ENCODE data around the gene DYNLL2. TPM values are rescaled to one million over a fixed set of nuclear protein-coding genes. Genes with fewer than 3 reads are reported as not detected.
"Not testable (repeated sequence)": the region's sequence is repeated elsewhere in the genome, so short reads cannot be mapped to it uniquely, and the experiment has no call there.

DYNLL2 gene
- total RNA-seq, 4 donors from 2014 or later: 35.6 to 51.0 (median 41.2) TPM

GRCh38 chr17:58092797-58093385 is 9.7 kb downstream of the DYNLL2 start:
- WGBS, 2 donors: 70 to 81% methylated on average over 7 of the region's 7 CpGs
- peaks cover 41 to 49% of the 10 kb centered on the region in 2 donors for H3K36me3 ChIP-seq
- no peaks in the 10 kb centered on the region for H3K9me3 ChIP-seq
- no peak overlapping the region for H3K27ac ChIP-seq
- no peak for DNase-seq
- H3K4me3 ChIP-seq (replicated peaks in 1 of 3): no peak overlapping the region
- no peaks in the 10 kb centered on the region for H3K4me1 ChIP-seq
- intact Hi-C loops (cut with DNase I): no loop called here
- TF ChIP-seq POLR2A (IDR thresholded peaks at IDR 0.05): no peak
- TF ChIP-seq CTCF (IDR thresholded peaks at IDR 0.05): no peak
- H3K27me3 ChIP-seq: no peaks in the 10 kb centered on the region

- no peak for DNase-seq
- H3K4me1 ChIP-seq: no peaks in the 10 kb centered on the region
- no peaks in the 10 kb centered on the region for H3K9me3 ChIP-seq
- 88 to 89% methylated on average over 4 of the region's 4 CpGs for WGBS, 2 donors
- no peak for TF ChIP-seq POLR2A (IDR thresholded peaks at IDR 0.05)
- no peak for TF ChIP-seq CTCF (IDR thresholded peaks at IDR 0.05)
- no peak overlapping the region for H3K27ac ChIP-seq
- H3K27me3 ChIP-seq: no peaks in the 10 kb centered on the region
- intact Hi-C loops (cut with DNase I): no loop called here
- no peak overlapping the region for H3K4me3 ChIP-seq (replicated peaks in 1 of 3)
- H3K36me3 ChIP-seq: peaks cover 32 to 41% of the 10 kb centered on the region in 2 donors
Observed at GRCh38 chr17:58094118-58094517, 10.9 kb downstream of the DYNLL2 start.

GRCh38 chr17:58096892-58097291 is 13.7 kb downstream of the DYNLL2 start:
- TF ChIP-seq CTCF (IDR thresholded peaks at IDR 0.05) (no peak), POLR2A (IDR thresholded peaks at IDR 0.05) (no peak)
- Histone ChIP-seq H3K27ac (no peak overlapping the region), H3K36me3 (peaks cover 7 to 15% of the 10 kb centered on the region in 2 donors), H3K27me3 (no peaks in the 10 kb centered on the region), H3K4me3 (replicated peaks in 1 of 3) (no peak overlapping the region), H3K4me1 (no peaks in the 10 kb centered on the region), H3K9me3 (no peaks in the 10 kb centered on the region)
- no peak for DNase-seq
- intact Hi-C loops (cut with DNase I): no loop called here
- 77 to 80% methylated on average over 4 of the region's 4 CpGs for WGBS, 2 donors

GRCh38 chr17:58097384-58098088 is 14.3 kb downstream of the DYNLL2 start:
- DNase-seq: no peak
- no peak for TF ChIP-seq CTCF (IDR thresholded peaks at IDR 0.05)
- TF ChIP-seq POLR2A (IDR thresholded peaks at IDR 0.05): no peak
- H3K4me3 ChIP-seq (replicated peaks in 1 of 3): no peak overlapping the region
- no peaks in the 10 kb centered on the region for H3K27me3 ChIP-seq
- H3K36me3 ChIP-seq: peaks cover 1 to 9% of the 10 kb centered on the region in 2 donors
- H3K4me1 ChIP-seq: no peaks in the 10 kb centered on the region
- H3K27ac ChIP-seq: no peak overlapping the region
- intact Hi-C loops (cut with DNase I): no loop called here
- H3K9me3 ChIP-seq: no peaks in the 10 kb centered on the region

- H3K27me3 ChIP-seq: no peaks in the 10 kb centered on the region
- no peaks in the 10 kb centered on the region for H3K36me3 ChIP-seq
- no peak overlapping the region for H3K27ac ChIP-seq
- no peak overlapping the region for H3K4me3 ChIP-seq (replicated peaks in 1 of 3)
- H3K4me1 ChIP-seq: no peaks in the 10 kb centered on the region
- TF ChIP-seq POLR2A (IDR thresholded peaks at IDR 0.05): no peak
- no peak for TF ChIP-seq CTCF (IDR thresholded peaks at IDR 0.05)
- no peaks in the 10 kb centered on the region for H3K9me3 ChIP-seq
- no peak for DNase-seq
- intact Hi-C loops (cut with DNase I): no loop called here
Observed at GRCh38 chr17:58100506-58100905, 17.3 kb downstream of the DYNLL2 start.

GRCh38 chr17:58101898-58102297 is 18.7 kb downstream of the DYNLL2 start:
- H3K27ac ChIP-seq; DNase-seq; H3K36me3 ChIP-seq; H3K4me3 ChIP-seq (replicated peaks in 1 of 3); H3K9me3 ChIP-seq; H3K4me1 ChIP-seq; H3K27me3 ChIP-seq; intact Hi-C loops (cut with DNase I): not testable (repeated sequence)
